Measurements from ENCODE around the gene ATXN7. TPM values are rescaled to one million over a fixed set of nuclear protein-coding genes. Genes with fewer than 3 reads are reported as not detected.

The ATXN7 gene
- total RNA-seq, 1 experiment from 2014 or later: 3.6 TPM

DNA sequence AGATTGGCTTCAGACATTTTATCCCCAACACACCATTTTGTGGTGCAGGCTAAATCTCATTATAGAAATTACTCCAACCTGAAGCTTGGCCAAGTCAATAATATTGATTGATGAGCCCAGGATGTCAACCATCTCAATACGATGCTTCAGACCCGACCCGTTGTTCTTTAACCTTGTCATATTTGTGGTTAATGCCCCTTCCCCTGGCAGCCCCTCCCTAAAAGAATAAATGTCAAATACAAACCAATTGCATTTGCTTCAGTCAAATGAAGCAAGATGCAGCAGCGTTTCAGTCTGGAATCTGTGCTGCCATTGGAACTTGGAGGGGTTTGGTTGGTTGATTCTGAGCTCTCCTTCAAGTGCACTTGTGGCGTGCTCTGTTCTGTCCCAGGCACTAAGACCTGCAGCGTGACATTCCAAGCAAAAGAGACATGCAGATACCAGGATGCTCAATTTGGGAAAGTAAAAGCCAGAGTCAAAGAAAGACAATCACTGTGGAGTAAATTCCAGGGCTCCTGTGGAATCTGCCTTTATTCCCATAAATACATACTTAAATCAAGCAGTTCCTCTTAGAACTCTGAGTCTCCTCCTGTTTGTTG is 183.4 kb downstream of the ATXN7 start:
- no peak overlapping the region for H3K9ac ChIP-seq (ENCODE audit: low read length)
- no peaks in the 10 kb centered on the region for H4K20me1 ChIP-seq (ENCODE audit: low read length)
- H3K9me3 ChIP-seq (ENCODE audit: low read length): no peaks in the 10 kb centered on the region
- no peak overlapping the region for H3K27ac ChIP-seq (ENCODE audit: low read length)
- TF ChIP-seq, protein P1, sequence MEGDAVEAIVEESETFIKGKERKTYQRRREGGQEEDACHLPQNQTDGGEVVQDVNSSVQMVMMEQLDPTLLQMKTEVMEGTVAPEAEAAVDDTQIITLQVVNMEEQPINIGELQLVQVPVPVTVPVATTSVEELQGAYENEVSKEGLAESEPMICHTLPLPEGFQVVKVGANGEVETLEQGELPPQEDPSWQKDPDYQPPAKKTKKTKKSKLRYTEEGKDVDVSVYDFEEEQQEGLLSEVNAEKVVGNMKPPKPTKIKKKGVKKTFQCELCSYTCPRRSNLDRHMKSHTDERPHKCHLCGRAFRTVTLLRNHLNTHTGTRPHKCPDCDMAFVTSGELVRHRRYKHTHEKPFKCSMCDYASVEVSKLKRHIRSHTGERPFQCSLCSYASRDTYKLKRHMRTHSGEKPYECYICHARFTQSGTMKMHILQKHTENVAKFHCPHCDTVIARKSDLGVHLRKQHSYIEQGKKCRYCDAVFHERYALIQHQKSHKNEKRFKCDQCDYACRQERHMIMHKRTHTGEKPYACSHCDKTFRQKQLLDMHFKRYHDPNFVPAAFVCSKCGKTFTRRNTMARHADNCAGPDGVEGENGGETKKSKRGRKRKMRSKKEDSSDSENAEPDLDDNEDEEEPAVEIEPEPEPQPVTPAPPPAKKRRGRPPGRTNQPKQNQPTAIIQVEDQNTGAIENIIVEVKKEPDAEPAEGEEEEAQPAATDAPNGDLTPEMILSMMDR (conservative IDR thresholded peaks at IDR 0.05; ENCODE audit: low read depth, low read length): no peak
- no peak for TF ChIP-seq EZH2 (IDR thresholded peaks at IDR 0.05; ENCODE audit: low read length, unreplicated experiment)
- no peak for TF ChIP-seq EZH2phosphoT487 (IDR thresholded peaks at IDR 0.05; ENCODE audit: borderline replicate concordance, low read length)
- ChIA-PET POLR2A (ENCODE audit: unreplicated experiment) (no interaction called here), CTCF (no interaction called here)
- no peaks in the 10 kb centered on the region for H3K27me3 ChIP-seq (ENCODE audit: low read length)
- no peak overlapping the region for H2AFZ ChIP-seq (ENCODE audit: low read length)
- H3K79me2 ChIP-seq (ENCODE audit: low read length): no peaks in the 10 kb centered on the region
- DNase-seq (no peak), ATAC-seq (no peak)
- H3F3A ChIP-seq (ENCODE audit: low read length, unreplicated experiment): no peaks in the 10 kb centered on the region
- intact Hi-C loops (cut with micrococcal nuclease): no loop called here
- H3K4me2 ChIP-seq (ENCODE audit: low read length): no peak overlapping the region
- H3K9me2 ChIP-seq (replicated peaks; ENCODE audit: low read length): no peaks in the 10 kb centered on the region
- H3K4me3 ChIP-seq (ENCODE audit: low read length): no peak overlapping the region
- H3K36me3 ChIP-seq (ENCODE audit: low read depth, low read length): no peaks in the 10 kb centered on the region
- no TSS peak for BruUV-seq (replicated peaks)
- peaks cover 28% of the 10 kb centered on the region for H3K4me1 ChIP-seq (ENCODE audit: insufficient read depth, low read length)

DNA sequence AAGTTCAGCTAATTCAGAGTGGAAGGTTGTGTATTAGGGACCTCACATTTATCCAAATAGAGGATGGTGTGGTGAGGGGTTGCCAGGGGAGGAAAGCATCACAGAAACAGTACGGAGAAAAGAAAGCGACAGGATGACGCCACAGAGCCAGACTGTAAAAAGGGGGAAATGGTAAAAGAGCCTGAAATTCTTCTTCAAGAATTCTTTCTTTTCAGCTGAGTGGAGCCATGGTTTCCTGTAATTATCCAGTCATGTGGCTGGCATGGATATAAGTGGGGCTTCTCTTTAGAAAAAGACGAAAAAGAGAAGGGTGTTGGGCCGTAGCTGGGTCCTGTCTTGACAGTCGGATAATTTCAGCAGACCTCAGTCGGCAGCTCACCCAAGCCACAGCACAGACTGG is 184.1 kb downstream of the ATXN7 start:
- peak overlapping the region; percentile 78 for H3K9ac ChIP-seq (ENCODE audit: low read length)
- no peaks in the 10 kb centered on the region for H3K36me3 ChIP-seq (ENCODE audit: low read depth, low read length)
- POLR2A ChIA-PET (ENCODE audit: unreplicated experiment): no interaction called here
- H3K4me3 ChIP-seq (ENCODE audit: low read length): no peak overlapping the region
- peak overlapping the region; percentile 99 for H3K27ac ChIP-seq (ENCODE audit: low read length)
- no peak for DNase-seq
- CTCF ChIA-PET: no interaction called here
- H3K4me2 ChIP-seq (ENCODE audit: low read length): no peak overlapping the region
- no peaks in the 10 kb centered on the region for H3F3A ChIP-seq (ENCODE audit: low read length, unreplicated experiment)
- H4K20me1 ChIP-seq (ENCODE audit: low read length): no peaks in the 10 kb centered on the region
- H3K79me2 ChIP-seq (ENCODE audit: low read length): no peaks in the 10 kb centered on the region
- no peaks in the 10 kb centered on the region for H3K9me2 ChIP-seq (replicated peaks; ENCODE audit: low read length)
- H3K9me3 ChIP-seq (ENCODE audit: low read length): no peaks in the 10 kb centered on the region
- no peak for ATAC-seq
- no peak overlapping the region for H2AFZ ChIP-seq (ENCODE audit: low read length)
- no peaks in the 10 kb centered on the region for H3K27me3 ChIP-seq (ENCODE audit: low read length)
- peaks cover 28% of the 10 kb centered on the region for H3K4me1 ChIP-seq (ENCODE audit: insufficient read depth, low read length)
- intact Hi-C loops (cut with micrococcal nuclease): no loop called here
- no TSS peak for BruUV-seq (replicated peaks)
- TF ChIP-seq EZH2 (IDR thresholded peaks at IDR 0.05; ENCODE audit: low read length, unreplicated experiment): no peak

DNA sequence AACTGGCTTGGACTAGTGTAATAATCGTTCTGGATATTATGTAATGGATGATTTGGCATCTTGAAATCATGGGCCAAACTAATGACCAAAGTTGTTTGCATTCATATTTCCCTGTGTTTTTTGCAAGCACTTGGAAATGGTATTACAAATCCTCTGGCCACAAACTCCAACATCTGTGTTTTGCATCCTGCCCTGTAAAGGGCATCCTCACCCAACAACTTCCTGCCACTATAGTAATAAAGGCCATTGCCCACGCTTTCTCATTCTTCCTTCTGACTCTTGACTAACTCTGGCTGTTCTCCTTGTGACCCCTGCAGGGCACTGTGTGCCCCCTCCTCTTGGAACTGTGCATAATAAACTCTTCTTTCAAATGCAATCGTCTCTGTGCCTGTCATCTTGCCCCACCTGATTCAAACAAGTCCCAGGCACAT is 185.0 kb downstream of the ATXN7 start:
- peak overlapping the region; percentile 99 for H3K27ac ChIP-seq (ENCODE audit: low read length)
- TF ChIP-seq EZH2 (IDR thresholded peaks at IDR 0.05; ENCODE audit: low read length, unreplicated experiment) (no peak), EZH2phosphoT487 (IDR thresholded peaks at IDR 0.05; ENCODE audit: borderline replicate concordance, low read length) (no peak)
- TF ChIP-seq, protein P1 (conservative IDR thresholded peaks at IDR 0.05; ENCODE audit: low read depth, low read length): no peak
- peak overlapping the region; percentile 74 for H3K4me2 ChIP-seq (ENCODE audit: low read length)
- H2AFZ ChIP-seq (ENCODE audit: low read length): no peak overlapping the region
- H3K36me3 ChIP-seq (ENCODE audit: low read depth, low read length): no peaks in the 10 kb centered on the region
- H3F3A ChIP-seq (ENCODE audit: low read length, unreplicated experiment): no peaks in the 10 kb centered on the region
- H3K9me2 ChIP-seq (replicated peaks; ENCODE audit: low read length): no peaks in the 10 kb centered on the region
- intact Hi-C loops (cut with micrococcal nuclease): no loop called here
- DNase-seq: peak; percentile 26
- H4K20me1 ChIP-seq (ENCODE audit: low read length): no peaks in the 10 kb centered on the region
- ChIA-PET POLR2A (ENCODE audit: unreplicated experiment) (no interaction called here), CTCF (no interaction called here)
- peaks cover 27% of the 10 kb centered on the region for H3K4me1 ChIP-seq (ENCODE audit: insufficient read depth, low read length)
- no peaks in the 10 kb centered on the region for H3K79me2 ChIP-seq (ENCODE audit: low read length)
- no peaks in the 10 kb centered on the region for H3K27me3 ChIP-seq (ENCODE audit: low read length)
- no peaks in the 10 kb centered on the region for H3K9me3 ChIP-seq (ENCODE audit: low read length)
- peak; percentile 44 for ATAC-seq
- peak overlapping the region; percentile 78 for H3K9ac ChIP-seq (ENCODE audit: low read length)
- no peak overlapping the region for H3K4me3 ChIP-seq (ENCODE audit: low read length)
- BruUV-seq (replicated peaks): no TSS peak
